ENCODE results near the gene CHTF18.
A peak's percentile ranks its signal among the peaks of the same experiment; 100 is the strongest.
"Not testable (repeated sequence)": the region's sequence is repeated elsewhere in the genome, so short reads cannot be mapped to it uniquely, and the experiment has no call there.

Gene CHTF18

GRCh38 chr16:788399-789126 lies at the start of gene CHTF18:
TSS of gene CHTF18 (plus strand) at chr16:788620. CDS start at chr16:788685, 65 bp downstream.
- ChIA-PET CTCF (interaction anchor here (1.0 kb wide), 1 partner anchor 47 kb away, joined by 3 read pairs; no protein-coding TSS in a partner anchor), POLR2A (ENCODE audit: low non-redundant PET) (interaction anchor here (0.6 to 0.7 kb wide), 6 partner anchors 28 to 687 kb away, joined by 3 to 7 read pairs (median 3); partner anchors contain the start of gene WDR24)
- DNase-seq (ENCODE audit: low spot score) = peak; percentile 97
- TF ChIP-seq CTCF (conservative IDR thresholded peaks at IDR 0.05; ENCODE audit: low read depth) = no peak
- H3K27ac ChIP-seq = peak within 1 kb of the TSS; percentile 73

- ChIA-PET CTCF (interaction anchor here (0.6 to 2.3 kb wide), 5 partner anchors 15 to 46 kb away, joined by 3 to 11 read pairs (median 4); no protein-coding TSS in a partner anchor), POLR2A (ENCODE audit: low non-redundant PET) (no interaction called here)
- TF ChIP-seq CTCF (conservative IDR thresholded peaks at IDR 0.05; ENCODE audit: low read depth) = no peak
- DNase-seq (ENCODE audit: low spot score) = no peak
- H3K27ac ChIP-seq = peak overlapping the region; percentile 81
These were observed 48.6 kb upstream of the CHTF18 start for GRCh38 chr16:739560-740458.

- no peak for DNase-seq (ENCODE audit: low spot score)
- POLR2A ChIA-PET (ENCODE audit: low non-redundant PET) = interaction anchor here (0.7 kb wide), 1 partner anchor 45 kb away, joined by 3 read pairs; no protein-coding TSS in a partner anchor
- CTCF ChIA-PET = interaction anchor here (0.7 to 2.3 kb wide), 6 partner anchors 10 to 45 kb away, joined by 3 to 11 read pairs (median 5); no protein-coding TSS in a partner anchor
- no peak for TF ChIP-seq CTCF (conservative IDR thresholded peaks at IDR 0.05; ENCODE audit: low read depth)
- H3K27ac ChIP-seq = peak overlapping the region; percentile 81
These were observed 48.0 kb upstream of the CHTF18 start for GRCh38 chr16:740459-740763.

GRCh38 chr16:740764-741505 lies 47.5 kb upstream of the CHTF18 start, which contains the start of gene CIAO3:
TSS of gene CIAO3 (minus strand) at chr16:740997. CDS start at chr16:740985, 12 bp downstream.
- peak; percentile 85 for DNase-seq (ENCODE audit: low spot score)
- peak; percentile 94 for TF ChIP-seq CTCF (conservative IDR thresholded peaks at IDR 0.05; ENCODE audit: low read depth)
- H3K27ac ChIP-seq = peak within 1 kb of the TSS; percentile 81
- CTCF ChIA-PET = interaction anchor here (0.6 to 2.3 kb wide), 12 partner anchors 8 to 47 kb away, joined by 3 to 11 read pairs (median 4); partner anchors contain the start of genes HAGHL, MSLN and RPUSD1
- POLR2A ChIA-PET (ENCODE audit: low non-redundant PET) = interaction anchor here (0.7 kb wide), 1 partner anchor 45 kb away, joined by 3 read pairs; no protein-coding TSS in a partner anchor

- ChIA-PET CTCF (interaction anchor here (0.9 kb wide), 1 partner anchor 26 kb away, joined by 4 read pairs; no protein-coding TSS in a partner anchor), POLR2A (ENCODE audit: low non-redundant PET) (no interaction called here)
- DNase-seq (ENCODE audit: low spot score) = no peak
- peak overlapping the region; percentile 81; the same call in 1 of the 2 replicates for H3K27ac ChIP-seq
- TF ChIP-seq CTCF (conservative IDR thresholded peaks at IDR 0.05; ENCODE audit: low read depth) = no peak
These were observed 46.3 kb upstream of the CHTF18 start for GRCh38 chr16:741986-742629.

- ChIA-PET POLR2A (ENCODE audit: low non-redundant PET) (interaction anchor here (0.6 kb wide), 1 partner anchor 9 kb away, joined by 6 read pairs; no protein-coding TSS in a partner anchor), CTCF (interaction anchor here (0.6 to 1.7 kb wide), 3 partner anchors 29 to 76 kb away, joined by 3 to 8 read pairs (median 4); no protein-coding TSS in a partner anchor)
- H3K27ac ChIP-seq = 0 out of 2 replicates have a peak overlapping the region, but pooled peaks have one; percentile 81
- not testable (repeated sequence) for DNase-seq (ENCODE audit: low spot score)
These were observed 45.5 kb upstream of the CHTF18 start for GRCh38 chr16:742894-743293.

All from RWPE1 (cell line).